ENCODE results near the gene RTN4R.

The RTN4R gene

GRCh38 chr22:20229916-20230775 is 38.0 kb downstream of the RTN4R start:
- DNase-seq (ENCODE audit: low read depth in 2 of 2): no peak

- DNase-seq (ENCODE audit: low read depth in 2 of 2): no peak
These were observed 39.2 kb downstream of the RTN4R start for GRCh38 chr22:20228939-20229272.

- DNase-seq (ENCODE audit: low read depth in 2 of 2): no peak
These were observed 39.8 kb downstream of the RTN4R start for GRCh38 chr22:20228055-20228938.

GRCh38 chr22:20227363-20227762 is 40.8 kb downstream of the RTN4R start:
- DNase-seq (ENCODE audit: low read depth in 2 of 2): no peak

- DNase-seq (ENCODE audit: low read depth in 2 of 2): no peak
These were observed 41.3 kb downstream of the RTN4R start for GRCh38 chr22:20226760-20227350.

GRCh38 chr22:20226077-20226716 is 41.9 kb downstream of the RTN4R start:
- no peak for DNase-seq (ENCODE audit: low read depth in 2 of 2)

- DNase-seq (ENCODE audit: low read depth in 2 of 2): no peak
These were observed 42.5 kb downstream of the RTN4R start for GRCh38 chr22:20225693-20225966.

GRCh38 chr22:20224917-20225692 is 43.0 kb downstream of the RTN4R start:
- DNase-seq (ENCODE audit: low read depth in 2 of 2): no peak

- no peak for DNase-seq (ENCODE audit: low read depth in 2 of 2)
These were observed 43.9 kb downstream of the RTN4R start for GRCh38 chr22:20224256-20224626.

- DNase-seq (ENCODE audit: low read depth in 2 of 2): no peak
These were observed 44.5 kb downstream of the RTN4R start for GRCh38 chr22:20223421-20224255.

- DNase-seq (ENCODE audit: low read depth in 2 of 2): no peak
These were observed 45.2 kb downstream of the RTN4R start for GRCh38 chr22:20222764-20223420.

GRCh38 chr22:20221421-20222340 is 46.4 kb downstream of the RTN4R start:
- DNase-seq (ENCODE audit: low read depth in 2 of 2): no peak

- DNase-seq (ENCODE audit: low read depth in 2 of 2): no peak
These were observed 47.5 kb downstream of the RTN4R start for GRCh38 chr22:20220629-20221026.

GRCh38 chr22:20219667-20220628 is 48.2 kb downstream of the RTN4R start:
- no peak for DNase-seq (ENCODE audit: low read depth in 2 of 2)

GRCh38 chr22:20218987-20219386 is 49.1 kb downstream of the RTN4R start:
- no peak for DNase-seq (ENCODE audit: low read depth in 2 of 2)

- DNase-seq (ENCODE audit: low read depth in 2 of 2): no peak
These were observed 49.7 kb downstream of the RTN4R start for GRCh38 chr22:20218326-20218872.

GRCh38 chr22:20217563-20217962 is 50.6 kb downstream of the RTN4R start:
- DNase-seq (ENCODE audit: low read depth in 2 of 2): no peak
